IMR-90 (cell line): ENCODE results near the gene PNMA6E. TPM values are rescaled to one million over a fixed set of nuclear protein-coding genes. Genes with fewer than 3 reads are reported as not detected.

Experiments used
- ATAC-seq: fragments of 200-7000 bp; cut with Tn5 transposase; 2 replicates; pipeline ENCODE4 v1.9.1; 2020; ENCODE audit warnings: low read depth, mild to moderate bottlenecking, moderate library complexity
- BruUV-seq: library from RNA; stranded (reverse); fragments of 400-500 nt; replicated peaks from 2 replicates; lab custom pipeline; 2021; lab: Mats Ljungman, UMichigan
- CTCF ChIA-PET: fragments of 300-600 bp; formaldehyde crosslinking; extraction: SDS; loops from one replicate; lab custom pipeline; 2021; ENCODE audit warnings: antibody characterized with exemption; lab: Yijun Ruan, JAX
- POLR2A ChIA-PET: fragments of 300-600 bp; sonication (Branson Sonifier 250); formaldehyde crosslinking; loops from one replicate; lab custom pipeline; 2022; ENCODE audit warnings: antibody characterized with exemption; ENCODE audit not compliant: unreplicated experiment; lab: Charles Lee
- DNase-seq: peaks from one replicate; pipeline ENCODE4 v3.0.0; 2013
- H2AFZ ChIP-seq: replicated peaks from 2 replicates; pipeline ENCODE3; 2013; ENCODE audit warnings: low read length, mild to moderate bottlenecking; ENCODE audit not compliant: poor library complexity
- H2AK5ac ChIP-seq: 2 replicates; pipeline ENCODE4 v1.6.1; 2013; ENCODE audit warnings: low read depth, low read length, inconsistent platforms
- H2AK9ac ChIP-seq: replicated peaks from 2 replicates; pipeline ENCODE3; 2013; ENCODE audit warnings: mild to moderate bottlenecking, low read depth, low read length, moderate library complexity; ENCODE audit not compliant: poor library complexity
- H2BK120ac ChIP-seq: 2 replicates; pipeline ENCODE4 v1.6.1; 2013; ENCODE audit warnings: low read depth, low read length, inconsistent platforms
- H2BK15ac ChIP-seq: 3 replicates; pipeline ENCODE4 v1.6.1; 2013; ENCODE audit warnings: low read depth, low read length, inconsistent platforms
- H2BK20ac ChIP-seq: 2 replicates; pipeline ENCODE4 v1.6.1; 2013; ENCODE audit warnings: low read depth, mild to moderate bottlenecking, inconsistent platforms, low read length, moderate library complexity
- H2BK5ac ChIP-seq: 2 replicates; pipeline ENCODE4 v1.6.1; 2013; ENCODE audit warnings: mild to moderate bottlenecking, low read depth, low read length, inconsistent platforms; ENCODE audit not compliant: poor library complexity, severe bottlenecking
- H3K14ac ChIP-seq: replicated peaks from 2 replicates; pipeline ENCODE4 v1.6.1; 2013; ENCODE audit warnings: low read depth, low read length, inconsistent platforms
- H3K18ac ChIP-seq: 2 replicates; pipeline ENCODE4 v1.6.1; 2013; ENCODE audit warnings: low read depth, low read length, control low read depth
- H3K23ac ChIP-seq: 2 replicates; pipeline ENCODE4 v1.6.1; 2013; ENCODE audit warnings: low read depth, low read length, inconsistent platforms
- H3K27ac ChIP-seq: 2 replicates; pipeline ENCODE4 v1.5.1; 2013; ENCODE audit warnings: mild to moderate bottlenecking, control low read depth, low read length; ENCODE audit not compliant: insufficient read depth
- H3K27me3 ChIP-seq: 2 replicates; pipeline ENCODE4 v1.6.1; 2013; ENCODE audit warnings: low read length; ENCODE audit not compliant: control insufficient read depth, insufficient read depth
- H3K36me3 ChIP-seq: 2 replicates; pipeline ENCODE4 v1.6.1; 2013; ENCODE audit warnings: low read length, mixed read lengths; ENCODE audit not compliant: control insufficient read depth, insufficient read depth
- H3K4ac ChIP-seq: 2 replicates; pipeline ENCODE4 v1.6.1; 2013; ENCODE audit warnings: low read depth, low read length, inconsistent platforms
- H3K4me1 ChIP-seq: 2 replicates; pipeline ENCODE4 v1.6.1; 2013; ENCODE audit warnings: low read length, mixed read lengths; ENCODE audit not compliant: control insufficient read depth, insufficient read depth
- H3K4me2 ChIP-seq: 2 replicates; pipeline ENCODE4 v1.6.1; 2013; ENCODE audit warnings: low read depth, mild to moderate bottlenecking, control low read depth, low read length, moderate library complexity
- H3K4me3 ChIP-seq: 2 replicates; pipeline ENCODE4 v1.5.1; 2013; ENCODE audit warnings: low read depth, mild to moderate bottlenecking, control low read depth, low read length, moderate library complexity; ENCODE audit not compliant: insufficient read depth
- H3K56ac ChIP-seq: 2 replicates; pipeline ENCODE4 v1.6.1; 2013; ENCODE audit warnings: low read length, inconsistent platforms; ENCODE audit not compliant: insufficient read depth; ENCODE audit errors: extremely low read depth
- H3K79me1 ChIP-seq, 2 experiments: 2 replicates each; pipeline ENCODE4 v1.6.1; 2013; ENCODE audit warnings: low read length in 2 of 2, inconsistent platforms in 1 of 2, low read depth in 1 of 2
- H3K9ac ChIP-seq: 2 replicates; pipeline ENCODE4 v1.6.1; 2013; ENCODE audit warnings: low read depth, low read length, control low read depth
- H3K9me1 ChIP-seq: 2 replicates; pipeline ENCODE4 v1.6.1; 2013; ENCODE audit warnings: low read length, inconsistent platforms; ENCODE audit not compliant: insufficient read depth
- H3K9me3 ChIP-seq: 2 replicates; pipeline ENCODE4 v1.6.1; 2013; ENCODE audit warnings: low read length; ENCODE audit not compliant: control insufficient read depth, insufficient read depth
- H4K20me1 ChIP-seq: 2 replicates; pipeline ENCODE4 v1.6.1; 2013; ENCODE audit warnings: low read length, inconsistent platforms; ENCODE audit not compliant: insufficient read depth
- H4K5ac ChIP-seq: 2 replicates; pipeline ENCODE4 v1.6.1; 2013; ENCODE audit warnings: mild to moderate bottlenecking, low read depth, low read length, control low read depth
- H4K8ac ChIP-seq, 2 experiments: 2 replicates each; pipeline ENCODE4 v1.6.1; 2013; ENCODE audit warnings: low read depth in 2 of 2, low read length in 2 of 2, control low read depth in 1 of 2, inconsistent platforms in 1 of 2
- H4K91ac ChIP-seq: 2 replicates; pipeline ENCODE4 v1.6.1; 2013; ENCODE audit warnings: low read depth, low read length, inconsistent platforms; ENCODE audit not compliant: insufficient read depth
- BHLHE40 ChIP-seq: fragments of 150-350 bp; IDR thresholded peaks from 2 replicates; pipeline ENCODE4 v1.6.1; 2016; ENCODE audit warnings: mild to moderate bottlenecking, low read depth, low read length
- CEBPB ChIP-seq: IDR thresholded peaks from 2 replicates; pipeline ENCODE4 v1.6.1; 2012; ENCODE audit warnings: low read depth, low read length, improper control_type of control experiment
- CHD1 ChIP-seq: IDR thresholded peaks from 2 replicates; pipeline ENCODE4 v1.6.1; 2012; ENCODE audit warnings: low read depth, low read length, improper control_type of control experiment
- FOS ChIP-seq: fragments of 150-350 bp; IDR thresholded peaks from 2 replicates; pipeline ENCODE4 v1.6.1; 2016; ENCODE audit warnings: low read depth, low read length
- MAFK ChIP-seq: IDR thresholded peaks from 2 replicates; pipeline ENCODE4 v1.6.1; 2012; ENCODE audit warnings: low read depth, low read length, improper control_type of control experiment
- MAZ ChIP-seq: IDR thresholded peaks from 2 replicates; pipeline ENCODE4 v1.6.1; 2012; ENCODE audit warnings: low read depth, mild to moderate bottlenecking, low read length, improper control_type of control experiment, moderate library complexity, borderline replicate concordance
- MXI1 ChIP-seq: IDR thresholded peaks from 2 replicates; pipeline ENCODE4 v1.6.1; 2012; ENCODE audit warnings: low read depth, mild to moderate bottlenecking, low read length, moderate library complexity, borderline replicate concordance
- NFE2L2 ChIP-seq: fragments of 150-350 bp; IDR thresholded peaks from 2 replicates; pipeline ENCODE4 v1.6.1; 2016; ENCODE audit warnings: low read depth, mild to moderate bottlenecking, low read length
- POLR2A ChIP-seq: IDR thresholded peaks from 2 replicates; pipeline ENCODE4 v1.6.1; 2012; ENCODE audit warnings: mild to moderate bottlenecking, low read depth, low read length
- RAD21 ChIP-seq: IDR thresholded peaks from 2 replicates; pipeline ENCODE4 v1.6.1; 2012; ENCODE audit warnings: low read length, improper control_type of control experiment
- RCOR1 ChIP-seq: IDR thresholded peaks from 2 replicates; pipeline ENCODE4 v1.6.1; 2012; ENCODE audit warnings: mild to moderate bottlenecking, low read length, improper control_type of control experiment; ENCODE audit not compliant: insufficient replicate concordance
- RFX5 ChIP-seq: IDR thresholded peaks from 2 replicates; pipeline ENCODE4 v1.8.0; 2012; ENCODE audit warnings: low read depth, mild to moderate bottlenecking, low read length, moderate library complexity
- SMC3 ChIP-seq: fragments of 150-350 bp; IDR thresholded peaks from 2 replicates; pipeline ENCODE4 v1.6.1; 2016; ENCODE audit warnings: low read depth, mild to moderate bottlenecking, antibody characterized with exemption, low read length, moderate library complexity
- WGBS, 2 experiments: methylation state at CpG; one replicate each; pipeline versions ENCODE4 v1.1.5 to v1.1.7; 2013; ENCODE audit warnings: missing lambda C conversion rate in 2 of 2; ENCODE audit not compliant: insufficient read length in 1 of 2; ENCODE audit errors: extremely low coverage in 2 of 2; 5-methylcytosine and 5-hydroxymethylcytosine counted together
- dilution Hi-C: fragments of 300-500 bp; cut with HindIII; formaldehyde crosslinking; loops from one replicate; pipeline ENCODE4 v1.14.3; 2018; ENCODE audit warnings: low sequenced_read_pairs; ENCODE audit not compliant: unreplicated experiment
- in situ Hi-C: fragments of 300-500 bp; cut with MboI; formaldehyde crosslinking; loops from 3 replicates; pipeline ENCODE4 v1.14.3; 2019; ENCODE audit warnings: low sequenced_read_pairs, inconsistent platforms, mixed read lengths
- intact Hi-C: fragments of 100-400 bp; cut with micrococcal nuclease; formaldehyde crosslinking; loops from 2 replicates; pipeline ENCODE4 v1.10.0; 2022
- polyA plus RNA-seq, 3 experiments: library from polyadenylated mRNA; depleted of rRNA; stranded (reverse); fragments of >200 nt; gene quantifications; 2 replicates each; pipeline ENCODE4 v1.2.3, GENCODE V29; 2012; ENCODE audit warnings: low replicate concordance in 1 of 3
- total RNA-seq: library from RNA; depleted of rRNA; stranded (reverse); fragments of >200 nt; gene quantifications from 2 replicates; pipeline ENCODE4 v1.2.3, GENCODE V29; 2012
- TF ChIP-seq, protein P1 (sequence below): fragments of 150-350 bp; IDR thresholded peaks from 2 replicates; pipeline ENCODE4 v1.6.1; 2017; ENCODE audit warnings: mild to moderate bottlenecking, antibody characterized with exemption, low read length, low read depth
- TF ChIP-seq, protein P2 (sequence below): fragments of 150-350 bp; IDR thresholded peaks from 2 replicates; pipeline ENCODE4 v1.6.1; 2016; ENCODE audit warnings: low read depth, mild to moderate bottlenecking, low read length, moderate library complexity, borderline replicate concordance
- TF ChIP-seq, protein P3 (sequence below): conservative IDR thresholded peaks from 2 replicates; pipeline ENCODE4 v1.5.1; 2012; ENCODE audit warnings: mild to moderate bottlenecking, low read depth, low read length, improper control_type of control experiment

The PNMA6E gene
- total and polyA plus RNA-seq, 2 of the 4 experiments (the other 2 are of a cell fraction): not detected

DNA sequence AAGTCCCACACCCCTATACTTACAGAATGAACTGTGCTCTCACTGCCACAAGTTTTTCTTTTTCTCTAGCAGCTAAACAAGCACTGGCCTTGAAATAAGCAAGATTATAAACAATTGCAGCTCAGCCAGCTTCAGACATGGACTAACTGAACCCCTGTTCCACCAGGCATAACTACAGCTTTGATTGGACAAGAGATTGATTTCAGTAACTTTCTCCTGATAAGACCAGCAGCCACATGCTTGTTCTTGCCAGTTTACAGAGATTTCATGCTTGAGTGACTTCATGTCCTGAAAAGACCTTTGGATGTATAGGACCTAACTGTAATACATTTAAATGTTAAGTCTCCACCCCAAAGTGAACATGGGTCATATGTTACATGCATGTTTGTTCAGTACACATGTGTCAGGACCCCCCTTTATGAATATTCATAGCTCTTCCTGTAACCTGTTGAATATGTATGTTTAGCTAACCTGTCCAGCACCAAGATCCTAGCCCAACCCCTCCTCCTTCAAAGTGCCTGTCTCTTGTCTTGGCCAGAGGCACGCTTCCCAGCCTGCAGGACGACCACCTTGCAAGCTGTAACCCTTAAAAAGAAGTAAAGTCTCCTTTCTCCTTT is 39.3 kb downstream of the PNMA6E start:
- in situ Hi-C loops: no loop called here
- Histone ChIP-seq H2AK9ac (no peak overlapping the region), H3K4me3 (no peak overlapping the region), H4K20me1 (no peaks in the 10 kb centered on the region), H3K27ac (no peak overlapping the region), H3K27me3 (peaks cover 3% of the 10 kb centered on the region; the same call in 1 of the 2 replicates), H3K56ac (no peak overlapping the region), H4K8ac (no peak overlapping the region), H3K18ac (no peak overlapping the region), H3K4me1 (no peaks in the 10 kb centered on the region), H3K9me1 (no peaks in the 10 kb centered on the region), H2AK5ac (no peak overlapping the region), H3K4ac (no peak overlapping the region), H3K4me2 (no peak overlapping the region), H2BK5ac (no peak overlapping the region), H3K23ac (no peak overlapping the region), H3K36me3 (no peaks in the 10 kb centered on the region), H3K14ac (no peak overlapping the region), H3K79me1 (no peaks in the 10 kb centered on the region), H2BK15ac (no peak overlapping the region), H4K5ac (no peak overlapping the region), H2BK20ac (no peak overlapping the region), H2AFZ (no peak overlapping the region), H3K9ac (no peak overlapping the region), H2BK120ac (no peak overlapping the region), H3K9me3 (no peaks in the 10 kb centered on the region), H4K91ac (no peak overlapping the region)
- DNase-seq: no peak
- TF ChIP-seq SMC3 (no peak), RCOR1 (no peak), CEBPB (no peak), MAZ (no peak), NFE2L2 (no peak), MXI1 (no peak), BHLHE40 (no peak), POLR2A (no peak), FOS (no peak), CHD1 (no peak), MAFK (no peak), RAD21 (no peak), RFX5 (no peak)
- TF ChIP-seq, protein P1, sequence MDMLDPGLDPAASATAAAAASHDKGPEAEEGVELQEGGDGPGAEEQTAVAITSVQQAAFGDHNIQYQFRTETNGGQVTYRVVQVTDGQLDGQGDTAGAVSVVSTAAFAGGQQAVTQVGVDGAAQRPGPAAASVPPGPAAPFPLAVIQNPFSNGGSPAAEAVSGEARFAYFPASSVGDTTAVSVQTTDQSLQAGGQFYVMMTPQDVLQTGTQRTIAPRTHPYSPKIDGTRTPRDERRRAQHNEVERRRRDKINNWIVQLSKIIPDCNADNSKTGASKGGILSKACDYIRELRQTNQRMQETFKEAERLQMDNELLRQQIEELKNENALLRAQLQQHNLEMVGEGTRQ: no peak
- TF ChIP-seq, protein P2, sequence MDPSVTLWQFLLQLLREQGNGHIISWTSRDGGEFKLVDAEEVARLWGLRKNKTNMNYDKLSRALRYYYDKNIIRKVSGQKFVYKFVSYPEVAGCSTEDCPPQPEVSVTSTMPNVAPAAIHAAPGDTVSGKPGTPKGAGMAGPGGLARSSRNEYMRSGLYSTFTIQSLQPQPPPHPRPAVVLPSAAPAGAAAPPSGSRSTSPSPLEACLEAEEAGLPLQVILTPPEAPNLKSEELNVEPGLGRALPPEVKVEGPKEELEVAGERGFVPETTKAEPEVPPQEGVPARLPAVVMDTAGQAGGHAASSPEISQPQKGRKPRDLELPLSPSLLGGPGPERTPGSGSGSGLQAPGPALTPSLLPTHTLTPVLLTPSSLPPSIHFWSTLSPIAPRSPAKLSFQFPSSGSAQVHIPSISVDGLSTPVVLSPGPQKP: no peak
- TF ChIP-seq, protein P3, sequence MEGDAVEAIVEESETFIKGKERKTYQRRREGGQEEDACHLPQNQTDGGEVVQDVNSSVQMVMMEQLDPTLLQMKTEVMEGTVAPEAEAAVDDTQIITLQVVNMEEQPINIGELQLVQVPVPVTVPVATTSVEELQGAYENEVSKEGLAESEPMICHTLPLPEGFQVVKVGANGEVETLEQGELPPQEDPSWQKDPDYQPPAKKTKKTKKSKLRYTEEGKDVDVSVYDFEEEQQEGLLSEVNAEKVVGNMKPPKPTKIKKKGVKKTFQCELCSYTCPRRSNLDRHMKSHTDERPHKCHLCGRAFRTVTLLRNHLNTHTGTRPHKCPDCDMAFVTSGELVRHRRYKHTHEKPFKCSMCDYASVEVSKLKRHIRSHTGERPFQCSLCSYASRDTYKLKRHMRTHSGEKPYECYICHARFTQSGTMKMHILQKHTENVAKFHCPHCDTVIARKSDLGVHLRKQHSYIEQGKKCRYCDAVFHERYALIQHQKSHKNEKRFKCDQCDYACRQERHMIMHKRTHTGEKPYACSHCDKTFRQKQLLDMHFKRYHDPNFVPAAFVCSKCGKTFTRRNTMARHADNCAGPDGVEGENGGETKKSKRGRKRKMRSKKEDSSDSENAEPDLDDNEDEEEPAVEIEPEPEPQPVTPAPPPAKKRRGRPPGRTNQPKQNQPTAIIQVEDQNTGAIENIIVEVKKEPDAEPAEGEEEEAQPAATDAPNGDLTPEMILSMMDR: no peak
- no CpG with 5 or more reads among the region's 2 CpGs for WGBS, 2 experiments
- ChIA-PET CTCF (no interaction called here), POLR2A (no interaction called here)
- intact Hi-C loops: no loop called here
- ATAC-seq: no peak
- dilution Hi-C loops: no loop called here
- BruUV-seq: no TSS peak
